ENCODE data around the gene MPPED2.
A peak's percentile ranks its signal among the peaks of the same experiment; 100 is the strongest.

Gene MPPED2

GRCh38 chr11:30422447-30423278 lies 163.5 kb downstream of the MPPED2 start:
- DNase-seq, result no peak

DNA sequence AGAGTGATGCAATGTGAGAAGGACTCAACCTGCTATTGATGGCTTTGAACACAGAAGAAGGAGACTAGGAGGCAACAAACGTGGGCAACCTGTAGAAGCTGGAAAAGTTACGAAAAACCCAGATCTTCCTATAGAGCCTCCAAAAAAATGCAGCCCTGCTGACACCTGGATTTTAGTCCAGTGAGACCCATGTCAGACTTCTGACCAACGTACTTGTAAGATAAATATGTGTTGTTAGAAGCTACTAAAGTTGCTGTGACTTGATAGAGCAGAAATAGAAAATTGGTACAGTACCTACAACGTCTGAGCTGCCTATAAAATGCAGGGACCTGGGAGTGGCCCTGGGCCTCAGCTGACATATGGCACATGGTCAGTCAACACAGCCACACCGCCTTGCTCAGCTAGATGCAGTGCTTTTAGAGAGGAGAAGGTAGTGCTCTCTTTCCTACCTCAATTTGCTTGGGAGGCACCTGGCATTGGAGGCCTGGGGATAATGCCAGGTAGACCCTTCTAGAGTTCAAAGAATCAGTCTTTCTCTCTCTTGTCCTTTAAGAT lies 165.8 kb downstream of the MPPED2 start:
- no peak for DNase-seq

- no peak for DNase-seq
Observed at GRCh38 chr11:30414806-30415205, 171.3 kb downstream of the MPPED2 start.

DNA sequence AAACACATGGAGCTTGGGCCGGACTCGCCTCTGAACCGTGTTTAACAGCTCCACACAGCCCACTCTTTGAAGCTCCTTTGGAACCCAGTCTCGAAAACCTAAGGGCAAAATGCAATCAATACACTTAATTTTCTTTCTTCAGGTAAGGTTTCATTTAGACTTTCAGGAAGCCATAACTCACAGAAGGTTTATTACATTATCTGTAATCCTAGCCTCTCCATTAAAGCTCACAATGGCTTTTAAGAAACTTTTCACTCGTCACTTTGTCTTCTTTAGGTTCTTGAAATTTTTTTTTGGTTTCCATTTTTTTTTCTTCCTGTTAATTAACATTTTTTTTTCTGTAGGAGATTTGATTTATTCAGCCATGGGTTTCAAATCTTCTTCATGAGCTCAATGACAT lies 171.9 kb downstream of the MPPED2 start:
- no peak for DNase-seq

DNA sequence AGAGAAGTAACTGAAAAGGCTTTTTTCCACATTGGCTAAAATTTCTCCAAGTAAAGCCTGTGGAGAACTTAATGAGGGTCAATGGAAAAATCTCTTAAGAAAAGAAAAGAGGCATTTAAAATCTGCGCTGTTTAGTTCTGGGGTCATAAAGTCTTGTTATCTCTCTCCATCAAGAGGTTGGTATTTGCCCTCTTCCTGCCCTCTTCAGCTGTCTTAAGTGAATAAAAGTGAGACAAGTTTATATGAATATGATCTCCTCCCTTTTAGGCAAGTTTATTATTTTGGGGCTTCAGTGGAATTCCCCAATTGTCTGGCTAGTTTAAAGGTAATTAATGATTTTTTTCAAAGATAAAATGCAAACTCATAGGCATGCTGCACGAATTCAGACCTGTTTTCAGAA lies 173.6 kb downstream of the MPPED2 start:
- DNase-seq, result no peak

- no peak for DNase-seq
Observed at GRCh38 chr11:30411383-30411782, 174.8 kb downstream of the MPPED2 start.

DNA sequence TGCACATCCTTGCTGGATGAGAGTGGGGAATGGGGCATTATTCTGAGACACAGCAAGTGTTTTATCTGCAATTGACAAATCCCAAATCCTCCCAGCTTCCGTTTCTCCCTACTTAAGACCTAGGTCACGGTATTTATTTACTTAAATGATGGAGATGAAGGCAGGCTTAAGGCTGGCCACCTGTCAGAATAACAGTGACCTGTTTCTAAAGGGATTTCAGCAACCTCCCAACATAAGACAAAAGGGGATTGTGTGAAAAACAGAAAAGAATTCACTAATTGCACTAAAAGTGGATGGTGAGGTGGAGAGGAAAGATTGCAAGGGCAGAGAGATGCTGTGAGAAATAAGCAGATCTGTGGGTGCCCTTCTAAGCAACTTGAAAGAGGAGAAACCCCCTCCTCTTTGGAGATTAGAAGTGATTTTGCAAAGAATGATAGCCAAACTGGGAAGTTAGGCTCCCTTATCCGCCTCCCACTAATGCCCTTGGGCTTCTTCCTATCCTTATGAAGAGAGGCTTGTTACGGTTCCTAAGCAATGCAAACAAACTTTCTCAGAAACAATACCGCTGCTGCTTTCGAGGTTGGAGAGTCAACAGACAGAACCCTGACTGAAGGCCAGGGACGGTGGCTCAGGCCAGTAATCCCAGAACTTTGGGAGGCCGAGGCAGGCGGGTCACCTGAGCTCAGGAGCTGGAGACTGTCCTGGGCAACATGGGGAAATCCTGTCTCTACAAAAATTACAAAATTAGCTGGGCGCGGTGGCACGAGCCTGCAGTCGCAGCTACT lies 179.0 kb downstream of the MPPED2 start:
- no peak for DNase-seq

- no peak for DNase-seq
Observed at GRCh38 chr11:30405385-30405784, 180.8 kb downstream of the MPPED2 start.

DNA sequence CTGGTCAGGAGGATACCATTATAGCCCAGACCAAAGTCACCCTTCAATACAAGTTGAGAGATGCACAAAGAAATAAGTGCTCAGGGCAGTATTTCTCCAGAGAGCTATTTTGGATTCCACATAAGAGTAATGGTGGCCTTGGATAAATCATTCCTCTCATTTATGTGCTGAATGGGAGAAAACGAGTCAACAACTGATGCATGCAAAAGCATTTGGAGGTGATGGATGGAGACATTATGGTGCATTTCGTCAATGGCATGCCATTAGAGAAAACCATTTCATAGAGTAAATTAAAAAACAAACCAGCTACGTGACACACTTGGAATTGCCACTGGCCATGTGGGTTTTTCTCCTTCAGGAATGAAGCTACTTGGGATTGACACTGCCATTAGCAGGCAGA lies 182.0 kb downstream of the MPPED2 start:
- DNase-seq, result no peak

GRCh38 chr11:30395751-30396150 lies 190.4 kb downstream of the MPPED2 start:
- DNase-seq, result no peak

DNA sequence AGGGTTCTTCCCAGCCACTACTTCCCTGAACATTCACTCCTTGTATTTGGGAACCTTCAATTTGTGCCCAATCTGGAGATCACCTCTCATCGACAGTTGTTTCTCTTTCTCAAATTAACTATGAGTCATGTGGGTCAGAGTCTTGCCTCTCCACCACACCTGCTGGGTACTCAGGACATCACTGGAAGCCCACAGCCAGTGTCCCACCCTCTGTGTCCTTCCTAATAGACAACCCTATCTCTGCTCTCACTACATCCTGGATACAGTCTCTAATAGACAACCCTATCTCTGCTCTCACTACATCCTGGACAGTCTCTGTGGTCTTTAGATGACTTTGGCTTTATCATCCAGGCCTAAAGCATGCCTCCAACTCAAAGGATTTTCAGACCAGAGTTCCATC lies 193.1 kb downstream of the MPPED2 start:
- DNase-seq, result no peak

DNA sequence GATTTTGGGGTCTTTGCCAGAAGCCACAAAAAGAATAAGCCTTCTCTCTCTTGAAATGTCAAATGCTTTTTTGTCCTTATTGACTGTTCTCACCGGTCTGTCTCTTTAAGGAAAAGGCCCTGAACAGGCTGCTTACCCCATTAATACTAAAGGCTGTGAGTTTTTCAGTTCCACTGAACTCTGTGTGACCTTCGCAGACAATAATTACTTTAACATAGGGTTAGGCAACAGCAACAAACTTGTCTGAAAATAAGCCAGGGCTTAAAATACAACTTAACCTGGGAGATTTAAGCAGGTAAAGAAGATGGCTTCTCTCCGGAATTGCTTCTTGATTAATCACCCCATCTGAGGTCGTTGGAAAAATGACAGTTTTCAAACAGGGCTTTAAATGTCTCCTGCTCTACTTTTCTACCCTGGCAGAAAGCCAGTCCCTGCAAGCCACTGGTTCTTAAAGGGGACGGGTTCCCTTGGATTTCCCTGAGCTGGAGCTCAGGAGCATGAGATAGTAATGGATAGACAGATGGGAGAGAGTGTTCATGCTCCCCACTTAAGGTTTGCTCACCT lies 193.8 kb downstream of the MPPED2 start:
- DNase-seq, result peak in 7 of 56 donors; percentile 1 to 42 (median 14)

GRCh38 chr11:30388957-30389356 lies 197.2 kb downstream of the MPPED2 start:
- DNase-seq, result no peak

DNA sequence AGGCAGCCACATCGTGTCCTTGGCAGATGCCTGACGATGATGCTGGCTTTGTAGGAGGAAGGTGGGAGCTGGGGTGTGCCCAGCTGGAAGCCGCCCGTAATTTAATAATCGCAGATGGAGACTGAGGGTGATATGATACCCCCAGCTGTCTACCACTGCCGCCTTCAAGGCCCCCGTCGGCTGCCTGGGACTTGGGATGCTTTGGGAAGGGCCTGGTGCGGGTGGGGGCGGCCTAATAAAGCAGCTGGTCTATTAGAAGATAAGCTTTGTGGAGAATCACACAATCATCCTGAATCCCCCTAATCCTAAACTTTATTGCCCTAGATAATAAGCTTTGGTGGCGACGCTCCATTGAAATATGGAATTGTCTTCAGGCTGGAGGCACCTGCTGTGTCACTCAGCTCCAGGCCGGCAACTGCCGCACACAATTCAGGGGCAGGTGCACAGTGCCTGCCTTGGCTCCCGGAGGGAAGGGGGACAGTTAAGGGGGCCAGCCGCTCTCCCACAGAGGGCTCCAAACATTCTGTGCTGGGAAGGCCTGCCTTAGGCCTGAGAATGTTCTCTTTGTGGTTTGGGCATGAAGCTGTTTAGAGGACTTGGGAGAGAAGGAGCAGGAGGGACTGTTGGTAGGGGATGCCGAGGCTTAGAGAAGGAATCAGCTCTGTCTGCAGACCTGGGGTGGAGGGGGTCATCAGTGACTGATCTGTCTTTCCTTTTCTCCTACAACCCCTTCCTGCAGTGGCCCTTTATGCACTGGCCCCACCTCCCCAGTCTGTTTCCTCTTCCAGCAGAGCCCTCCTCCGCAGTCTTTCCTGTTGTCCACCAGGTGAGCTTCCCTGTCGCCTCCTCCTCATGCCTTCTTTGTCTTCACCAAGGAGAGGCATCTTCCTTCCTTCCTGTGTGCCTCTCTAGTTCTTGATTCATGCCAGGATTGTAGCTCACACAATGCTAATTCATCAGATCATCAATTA lies 198.0 kb downstream of the MPPED2 start:
- DNase-seq, result peak in 1 of 56 donors; percentile 4

DNA sequence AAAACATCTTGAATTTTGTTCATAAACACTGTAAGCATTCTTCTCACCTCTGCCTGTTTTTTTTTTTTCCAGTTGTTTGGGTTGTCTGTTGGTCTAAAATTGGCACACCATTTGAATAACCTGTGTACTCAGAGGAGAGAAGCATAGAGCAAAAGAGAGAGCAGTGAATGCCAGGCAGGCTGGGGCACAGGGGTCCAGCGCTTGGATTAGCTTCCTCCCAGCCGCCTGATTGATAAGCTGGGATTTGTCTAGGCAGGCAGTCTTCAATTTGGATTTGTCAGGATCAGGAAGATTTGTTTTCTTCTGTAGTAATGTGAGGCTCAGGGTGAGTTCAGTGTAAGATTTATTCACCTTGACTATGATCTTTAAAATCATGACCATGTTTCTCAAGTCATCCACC lies 204.3 kb downstream of the MPPED2 start:
- no peak for DNase-seq

DNA sequence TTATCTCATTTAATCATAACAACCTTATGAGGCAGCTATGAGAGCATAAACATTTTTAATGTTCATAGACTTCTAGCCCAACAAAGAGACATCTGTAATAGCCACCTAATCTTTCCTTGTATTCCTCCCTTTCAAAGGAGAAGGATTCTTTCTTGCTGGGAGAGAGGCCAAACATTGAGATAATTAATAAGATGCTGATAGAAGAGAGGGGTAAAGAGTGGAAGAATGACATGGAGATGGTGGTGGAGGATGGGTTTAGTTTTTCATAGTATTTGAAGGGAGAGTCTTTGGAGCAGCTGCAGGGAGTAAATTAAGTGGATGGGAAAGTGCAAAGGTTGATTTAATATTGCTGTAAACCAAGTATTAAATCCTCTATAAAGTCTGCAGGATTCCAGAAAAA lies 205.3 kb downstream of the MPPED2 start:
- DNase-seq, result no peak

DNA sequence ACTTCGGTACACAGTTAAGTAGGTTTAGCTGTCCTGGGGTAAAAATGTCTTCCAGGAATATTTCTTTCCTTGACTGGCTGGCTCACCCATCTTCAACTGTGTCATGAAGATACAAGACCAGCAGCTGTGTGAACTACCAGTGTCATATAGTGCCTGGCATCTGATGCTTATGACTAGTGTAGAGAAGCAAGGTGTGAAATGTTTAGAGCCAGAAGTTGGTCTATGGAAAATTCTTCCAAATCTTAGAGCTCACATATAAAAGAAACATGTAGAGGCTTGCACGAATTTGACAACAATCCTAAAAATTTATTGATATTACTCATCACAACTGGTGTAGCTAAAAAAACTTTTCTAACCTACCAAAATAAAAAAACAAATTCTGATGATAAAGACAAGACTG lies 208.8 kb downstream of the MPPED2 start:
- no peak for DNase-seq

- DNase-seq, result no peak
Observed at GRCh38 chr11:30370164-30370563, 216.0 kb downstream of the MPPED2 start.

GRCh38 chr11:30368394-30368793 lies 217.8 kb downstream of the MPPED2 start:
- no peak for DNase-seq

- DNase-seq, result no peak
Observed at GRCh38 chr11:30365793-30366517, 220.2 kb downstream of the MPPED2 start.
